HG02678 (cell line): ENCODE measurements around the gene CSRP1.
A peak's percentile ranks its signal among the peaks of the same experiment; 100 is the strongest.
"Not testable (repeated sequence)": the region's sequence is repeated elsewhere in the genome, so short reads cannot be mapped to it uniquely, and the experiment has no call there.

ENCODE experiments used
- ATAC-seq: cut with Tn5 transposase; IDR thresholded peaks from one replicate; pipeline ENCODE4 v1.9.1; 2021; ENCODE audit warnings: mild to moderate bottlenecking, moderate library complexity; ENCODE audit not compliant: unreplicated experiment

The CSRP1 gene

DNA sequence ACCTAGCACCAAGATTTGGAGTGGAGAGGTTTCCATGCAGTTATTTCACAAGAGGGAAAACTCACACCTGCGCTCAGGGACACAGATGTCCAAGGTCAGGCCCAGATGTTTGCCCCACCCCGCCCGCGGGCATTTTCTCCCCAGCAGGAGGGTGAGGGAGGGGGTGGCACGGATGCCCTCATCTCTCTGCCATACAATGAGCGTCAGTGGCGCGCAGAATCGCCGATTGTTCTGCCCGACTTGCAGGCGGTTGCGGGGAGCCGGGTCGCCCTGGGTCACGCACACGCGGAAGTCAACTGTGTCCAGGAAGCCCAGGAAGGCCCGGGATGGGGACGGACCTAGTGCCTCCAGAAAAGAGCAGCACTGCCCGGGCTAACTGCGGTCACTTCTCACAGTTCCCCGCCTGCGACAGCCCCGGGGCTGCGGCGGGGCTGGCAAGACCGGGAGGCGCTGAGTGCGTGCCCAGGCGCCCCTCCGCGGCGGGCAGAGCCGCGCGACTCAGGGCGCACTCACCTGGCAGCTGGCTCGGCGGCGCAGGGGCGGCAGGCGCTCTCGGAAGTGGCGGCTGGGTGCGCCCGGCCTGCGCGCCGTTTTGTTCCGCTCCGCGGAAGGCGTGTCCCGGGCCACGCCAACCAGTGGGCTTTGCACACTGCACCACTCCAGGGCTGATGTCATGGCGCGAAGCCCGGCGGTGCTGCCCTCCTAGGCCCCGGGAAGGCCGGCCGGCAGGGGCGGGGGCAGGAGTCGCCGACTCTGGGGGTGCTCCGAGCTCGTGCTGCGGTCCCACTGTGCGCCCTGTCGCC lies at the start of gene CSRP1:
Gene CSRP1, minus strand, starts transcription at position 567 of the 803 bp plus-strand sequence. CDS start 10,820 bp downstream, outside the sequence.
- peak; percentile 93 for ATAC-seq

DNA sequence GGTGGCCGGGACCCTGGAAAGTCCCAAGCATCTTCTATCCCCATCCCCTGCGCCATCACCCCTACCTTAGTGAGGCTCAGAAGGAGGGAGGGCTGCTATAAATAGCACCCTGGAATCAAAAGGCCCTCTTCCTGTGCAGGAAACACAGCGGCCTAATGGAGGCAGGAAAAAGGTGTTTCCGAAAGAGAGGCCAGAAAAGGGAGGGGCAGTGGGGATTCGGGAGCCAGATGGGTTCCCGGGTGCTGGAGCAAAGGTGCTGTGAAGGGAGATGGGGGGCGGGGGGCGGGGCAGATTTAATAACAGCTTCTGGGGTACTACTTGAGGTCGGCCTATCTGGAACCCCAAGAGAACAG lies 48.6 kb upstream of the CSRP1 start:
- no peak for ATAC-seq

DNA sequence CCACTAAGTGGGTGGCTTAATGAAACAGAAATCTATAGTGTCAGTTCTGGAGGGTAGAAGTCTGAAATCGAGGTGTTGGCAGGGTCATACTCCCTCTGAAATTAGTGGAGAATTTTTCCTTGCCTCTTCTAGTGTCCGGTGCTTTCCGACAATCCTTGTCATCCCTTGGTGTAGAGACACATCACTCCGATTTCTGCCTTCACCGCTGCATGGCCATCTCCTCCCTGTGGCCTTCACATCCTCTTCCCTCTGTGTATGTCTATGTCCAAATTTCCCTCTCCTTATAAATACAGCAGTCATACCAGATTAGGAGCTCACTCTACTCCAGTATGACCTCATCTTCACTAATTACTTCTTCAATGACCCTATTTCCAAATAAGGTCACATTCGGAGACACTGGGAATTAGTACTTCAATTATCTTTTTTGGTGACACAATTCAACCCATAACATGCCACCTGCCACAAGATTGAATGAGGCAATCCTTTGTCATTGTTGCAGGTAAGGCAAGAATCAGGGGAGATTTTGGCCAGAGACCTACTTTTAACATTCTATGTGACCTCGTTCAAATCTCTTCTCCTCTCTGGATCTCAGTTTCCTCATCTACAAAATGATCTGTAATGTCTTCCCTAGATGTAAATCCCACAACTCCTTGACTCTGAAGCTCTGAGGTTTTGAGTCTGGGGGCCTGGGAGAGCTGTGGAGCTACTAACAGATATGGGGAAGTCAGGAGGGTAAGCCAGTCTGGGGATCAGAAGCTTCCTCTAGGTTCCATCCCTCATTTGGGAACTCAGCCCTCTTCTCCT lies 48.1 kb upstream of the CSRP1 start:
- ATAC-seq, result no peak

DNA sequence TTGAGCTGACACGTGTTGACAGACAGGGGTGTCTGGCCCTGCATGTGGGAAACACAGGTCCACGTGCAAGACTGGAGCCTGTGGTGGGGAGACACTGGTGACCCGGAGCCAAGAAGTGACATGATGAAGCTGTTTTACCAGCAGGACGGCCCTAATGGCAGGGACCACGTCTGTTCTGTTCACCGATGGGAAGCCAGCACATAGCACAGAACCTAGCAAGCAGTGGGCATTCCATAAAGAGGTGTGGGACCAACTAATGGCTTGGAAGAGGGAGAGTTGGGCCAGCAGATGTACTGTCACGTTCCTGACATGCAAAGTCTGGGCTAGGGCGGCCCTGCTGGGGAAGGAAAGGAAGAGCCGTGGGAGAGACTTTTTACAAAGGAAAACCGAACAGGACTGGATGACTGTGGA lies 47.3 kb upstream of the CSRP1 start:
- no peak for ATAC-seq

DNA sequence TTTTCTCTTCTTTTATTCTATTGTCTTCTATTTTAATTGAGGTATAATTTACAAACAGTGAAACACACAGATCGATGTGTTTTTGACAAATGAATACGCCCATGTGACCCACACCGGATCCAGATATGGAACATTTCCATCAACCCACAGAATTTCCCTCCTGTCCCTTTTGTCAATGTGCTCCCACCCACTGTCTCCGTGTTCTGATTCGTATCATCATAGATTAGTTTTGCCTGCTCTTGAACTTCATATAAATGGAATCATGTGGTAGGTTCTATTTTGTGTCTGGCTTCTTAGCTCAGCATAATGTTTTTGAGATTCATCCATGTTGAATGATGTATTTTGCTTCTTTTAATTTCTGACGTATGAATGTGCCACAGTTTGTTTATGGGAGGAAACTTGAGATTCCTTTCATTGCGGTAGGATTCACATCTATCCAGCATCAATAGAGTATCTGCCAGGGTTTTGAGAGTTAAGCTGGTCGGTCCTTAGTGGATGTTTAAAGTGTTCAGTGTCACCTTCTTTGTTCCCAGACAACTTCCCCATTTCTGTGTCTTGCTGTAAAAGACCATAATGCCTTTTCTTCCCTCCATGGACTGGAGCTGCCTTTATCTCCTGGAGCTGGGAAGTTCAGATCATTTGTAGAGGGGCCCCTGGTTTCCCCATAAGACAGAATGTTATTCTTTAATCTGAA lies 46.7 kb upstream of the CSRP1 start:
- ATAC-seq, result no peak

DNA sequence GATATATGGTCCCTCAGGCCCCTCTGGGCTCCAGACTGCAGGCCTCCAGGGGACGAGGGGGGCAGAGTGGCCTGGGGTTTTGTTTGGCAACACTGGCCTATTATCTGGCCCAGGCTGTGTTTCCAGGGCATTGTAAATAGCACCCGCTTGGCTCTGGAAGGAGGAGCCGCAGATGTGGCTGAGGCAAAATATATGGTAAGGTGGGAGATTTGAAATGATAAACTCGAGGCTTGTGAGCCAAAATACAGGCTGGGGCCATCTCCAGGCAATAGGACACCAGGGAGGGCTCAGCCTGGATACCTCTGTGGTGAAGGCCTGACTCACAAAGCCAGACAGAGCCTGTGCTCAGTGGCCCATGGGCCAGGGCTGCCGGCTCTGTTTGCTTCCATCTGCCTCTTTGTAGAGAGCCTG lies 46.0 kb upstream of the CSRP1 start:
- no peak for ATAC-seq

DNA sequence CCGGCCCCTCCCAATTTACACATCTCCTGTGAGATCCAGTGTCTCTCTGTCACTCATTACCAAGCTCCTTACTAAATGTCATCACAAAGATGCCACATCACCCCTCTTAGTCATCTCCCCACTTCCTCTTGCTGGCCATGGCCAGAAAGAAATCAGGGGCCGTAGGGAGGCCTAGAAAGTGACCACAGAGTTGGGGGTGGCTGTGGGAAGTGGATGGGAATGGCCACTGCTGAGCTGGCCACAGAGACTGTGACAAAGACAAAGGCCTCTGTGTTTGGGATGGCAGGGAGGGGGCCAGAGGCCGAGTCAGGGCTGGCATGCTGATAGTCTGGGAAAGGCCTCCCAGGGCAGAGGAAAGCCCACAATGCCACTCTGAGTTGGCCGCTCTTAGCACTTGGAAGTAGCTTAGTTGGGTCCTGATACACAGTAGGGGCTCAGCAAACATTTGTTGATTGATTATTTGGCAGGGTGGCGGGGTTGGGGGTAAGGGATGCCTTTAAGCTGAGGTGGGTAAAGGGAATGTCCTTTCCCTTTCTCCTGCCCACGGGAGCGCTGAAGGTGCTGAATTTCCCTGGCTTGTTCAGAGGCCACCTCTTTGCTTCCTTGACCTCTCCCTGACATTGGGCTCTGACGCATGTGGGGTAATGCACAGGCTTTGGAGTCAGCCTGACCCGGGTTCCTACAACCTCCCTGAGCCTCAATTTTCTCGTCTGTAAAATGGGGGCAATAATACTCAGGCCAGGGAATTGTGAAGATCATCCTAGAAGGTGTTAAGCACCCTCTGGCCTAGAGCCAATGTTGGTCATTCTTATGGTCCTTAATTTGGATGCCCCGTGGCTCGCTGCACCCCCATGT lies 45.2 kb upstream of the CSRP1 start:
- ATAC-seq, result no peak

DNA sequence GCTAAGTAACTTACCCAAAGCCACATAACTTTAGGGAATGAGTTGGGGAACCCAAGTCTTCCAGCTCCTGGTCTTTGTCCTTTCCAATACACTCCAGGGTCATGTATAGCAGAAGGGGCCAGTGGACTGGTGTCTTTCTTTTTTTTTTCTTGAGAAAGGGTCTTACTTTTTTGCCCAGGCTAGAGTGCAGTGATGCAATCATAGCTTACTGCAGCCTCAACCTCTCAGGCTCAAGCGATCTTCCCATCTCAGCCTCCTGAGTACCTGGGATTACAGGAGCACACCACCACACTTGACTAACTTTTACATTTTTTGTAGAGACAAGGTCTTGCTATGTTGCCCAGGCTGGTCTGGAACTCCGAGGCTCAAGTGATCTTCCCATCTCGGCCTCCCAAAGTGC lies 44.2 kb upstream of the CSRP1 start:
- no peak for ATAC-seq

DNA sequence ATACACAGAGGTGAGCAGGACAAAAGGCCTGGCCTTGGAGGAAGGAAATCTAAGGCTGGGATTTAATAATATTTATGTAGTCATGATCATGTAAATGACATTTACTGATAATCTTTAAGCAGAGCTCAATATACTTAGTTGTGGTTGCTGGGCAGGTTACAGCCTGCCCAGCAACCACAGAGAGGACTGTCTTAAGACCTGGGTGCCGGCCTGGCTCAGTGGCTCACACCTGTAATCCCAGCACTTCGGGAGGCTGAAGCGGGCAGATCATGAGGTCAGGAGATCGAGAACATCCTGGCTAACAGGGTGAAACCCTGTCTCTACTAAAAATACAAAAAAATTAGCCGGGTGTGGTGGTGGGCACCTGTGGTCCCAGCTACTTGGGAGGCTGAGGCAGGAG lies 42.6 kb upstream of the CSRP1 start:
- not testable (repeated sequence) for ATAC-seq

DNA sequence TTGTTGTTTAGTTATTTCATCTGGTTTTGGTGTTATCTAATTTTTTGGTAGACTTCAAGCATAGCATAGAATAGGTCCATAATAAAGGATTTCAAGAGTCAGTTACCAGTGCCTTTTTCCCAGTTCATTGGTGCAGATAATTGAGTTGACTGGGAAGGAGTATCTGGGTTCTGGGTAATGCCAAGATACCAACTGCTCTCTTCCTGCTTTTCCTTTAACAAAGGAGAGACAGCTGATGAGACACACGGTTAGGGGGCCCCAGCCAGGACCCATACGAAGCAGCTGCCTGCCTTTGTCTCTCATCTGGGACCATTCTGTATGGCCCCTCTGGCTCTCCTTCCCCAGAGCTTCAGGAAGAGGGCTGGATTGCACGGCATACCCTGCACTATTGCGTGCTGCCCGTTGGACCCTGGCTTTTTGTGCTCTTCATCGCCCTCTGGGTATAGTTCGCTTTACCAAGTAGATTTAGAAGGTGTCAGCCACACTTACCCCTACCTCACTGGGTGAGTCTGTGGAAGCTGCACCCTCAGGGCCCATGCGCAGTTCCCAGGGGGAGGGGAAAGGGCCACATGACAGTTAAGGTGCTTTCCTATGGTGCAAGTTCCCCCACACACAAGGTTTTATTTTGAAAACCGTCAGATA lies 39.0 kb upstream of the CSRP1 start:
- ATAC-seq, result no peak

DNA sequence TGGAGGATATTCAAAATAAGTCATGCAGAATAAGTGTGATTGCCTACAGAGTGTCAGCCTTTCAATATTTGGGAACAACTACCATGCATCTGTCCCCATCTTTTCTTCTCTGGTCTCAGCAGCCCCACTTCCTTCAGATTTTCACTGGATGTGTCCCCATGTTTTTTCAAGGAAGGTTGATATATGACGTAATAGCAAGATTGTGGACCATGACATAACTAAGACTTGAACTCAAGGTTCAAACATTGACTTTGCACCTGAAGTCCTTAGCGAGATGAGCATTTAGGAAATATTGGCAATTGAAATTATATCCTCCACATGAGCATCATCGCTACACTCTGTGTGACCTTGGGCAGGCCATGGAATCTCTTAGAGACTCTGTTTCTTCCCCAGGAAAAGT lies 37.8 kb upstream of the CSRP1 start:
- ATAC-seq, result no peak

DNA sequence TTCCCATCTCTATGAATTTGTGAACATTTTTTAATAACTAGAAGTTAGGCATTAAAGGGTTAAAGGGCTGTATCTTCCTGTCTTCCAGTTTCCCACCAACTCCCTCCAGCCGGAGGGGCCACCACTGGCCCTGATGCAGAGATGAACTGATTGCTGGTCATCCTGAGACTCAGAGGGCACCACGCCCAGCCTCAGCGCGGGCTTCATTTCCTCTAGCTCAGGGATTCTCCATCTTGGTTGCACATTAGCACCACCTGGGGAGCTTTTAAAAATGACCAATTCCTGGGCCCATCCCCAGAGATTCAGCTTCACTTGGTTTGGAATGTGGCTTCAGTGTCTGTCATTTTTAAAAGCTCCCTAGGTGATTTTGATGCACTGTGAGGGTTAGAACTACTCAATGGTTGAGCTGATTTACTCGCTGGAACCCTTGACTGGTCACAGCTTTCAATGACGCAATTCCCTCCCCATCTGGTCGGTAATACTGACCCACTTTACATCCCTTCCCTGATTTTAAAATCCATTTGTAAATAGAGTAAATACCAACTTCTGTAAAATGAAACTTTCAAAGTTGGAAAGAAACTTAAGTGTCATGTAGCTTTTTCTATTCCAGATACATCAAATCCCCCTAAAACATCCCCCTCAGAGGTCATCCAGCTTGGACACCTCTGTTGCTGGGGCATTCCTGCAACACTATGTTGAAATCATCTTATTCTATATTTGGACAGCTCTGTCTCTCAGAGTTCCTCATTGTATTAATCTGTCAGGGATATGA lies 37.1 kb upstream of the CSRP1 start:
- ATAC-seq, result no peak

DNA sequence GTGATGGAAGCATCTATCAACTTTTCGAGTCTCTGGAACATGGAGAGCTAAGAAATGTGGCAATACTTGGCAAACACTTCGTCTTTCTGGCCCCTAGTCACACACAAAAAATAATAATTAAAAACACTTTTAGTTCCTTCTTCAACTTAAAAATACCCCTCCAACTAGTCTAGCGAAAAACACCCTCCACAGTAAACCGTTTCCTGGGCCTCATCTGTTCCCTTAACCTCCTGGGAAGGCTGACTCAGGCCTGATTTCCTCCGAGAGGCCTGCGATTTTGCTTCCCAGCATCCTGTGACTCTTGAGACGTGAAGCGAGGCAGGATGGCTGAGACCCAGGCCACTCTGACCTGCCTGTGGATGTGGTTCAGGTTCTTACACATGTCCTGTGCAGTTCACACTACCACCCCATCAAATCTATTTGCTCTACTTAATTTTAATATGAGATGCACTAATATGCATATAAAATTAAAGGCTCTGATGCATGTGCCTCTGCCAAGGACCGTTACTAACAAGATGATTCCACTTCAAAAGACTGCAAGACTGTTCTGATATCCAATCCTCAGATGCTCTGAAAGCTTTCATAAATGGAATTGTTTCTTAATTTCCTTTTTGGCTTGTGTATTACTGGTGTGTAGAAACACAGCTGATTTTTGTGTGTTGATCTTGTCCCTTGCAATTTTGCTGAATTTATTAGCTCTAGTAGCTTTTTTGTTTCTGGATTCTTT lies 35.5 kb upstream of the CSRP1 start:
- no peak for ATAC-seq

DNA sequence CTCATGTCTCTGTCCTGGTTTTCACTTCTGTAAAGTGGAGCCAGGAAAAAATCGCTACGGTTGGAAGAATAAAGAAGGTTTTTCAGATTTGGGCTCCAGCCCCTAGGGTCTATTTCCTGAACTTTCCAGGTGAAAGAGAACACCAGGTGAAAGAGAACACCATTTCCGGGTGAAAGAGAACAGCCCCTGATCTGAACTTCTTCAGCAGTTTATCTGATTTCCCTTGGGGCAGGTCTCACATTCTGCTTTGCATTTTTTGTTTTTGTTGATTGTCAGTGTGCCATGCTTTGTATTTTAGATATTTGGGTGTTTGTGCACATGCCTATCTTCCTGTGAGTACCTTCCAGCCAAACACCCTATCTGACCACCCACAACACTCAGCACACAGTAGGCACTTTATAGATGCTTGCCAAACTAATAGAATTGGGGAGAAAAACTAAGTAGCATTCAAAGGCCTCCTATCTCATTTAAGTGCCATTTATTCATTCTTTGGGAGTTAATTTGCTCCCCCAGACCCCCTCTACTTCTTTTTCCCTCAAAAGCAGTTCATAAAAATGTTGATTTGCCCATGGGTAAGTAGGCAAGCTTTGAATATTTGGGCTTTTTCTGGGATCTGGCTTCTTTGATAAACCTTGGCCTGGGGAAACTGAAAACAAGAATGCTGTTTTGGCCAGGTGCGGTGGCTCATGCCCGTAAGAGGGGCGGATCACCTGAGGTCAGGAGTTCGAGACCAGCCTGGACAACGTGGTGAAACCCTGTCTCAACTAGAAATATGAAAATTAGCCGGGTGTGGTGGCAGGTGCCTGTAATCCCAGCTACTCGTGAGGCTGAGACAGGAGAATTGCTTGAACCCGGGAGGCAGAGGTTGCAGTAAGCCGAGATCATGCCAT lies 34.2 kb upstream of the CSRP1 start:
- no peak for ATAC-seq

DNA sequence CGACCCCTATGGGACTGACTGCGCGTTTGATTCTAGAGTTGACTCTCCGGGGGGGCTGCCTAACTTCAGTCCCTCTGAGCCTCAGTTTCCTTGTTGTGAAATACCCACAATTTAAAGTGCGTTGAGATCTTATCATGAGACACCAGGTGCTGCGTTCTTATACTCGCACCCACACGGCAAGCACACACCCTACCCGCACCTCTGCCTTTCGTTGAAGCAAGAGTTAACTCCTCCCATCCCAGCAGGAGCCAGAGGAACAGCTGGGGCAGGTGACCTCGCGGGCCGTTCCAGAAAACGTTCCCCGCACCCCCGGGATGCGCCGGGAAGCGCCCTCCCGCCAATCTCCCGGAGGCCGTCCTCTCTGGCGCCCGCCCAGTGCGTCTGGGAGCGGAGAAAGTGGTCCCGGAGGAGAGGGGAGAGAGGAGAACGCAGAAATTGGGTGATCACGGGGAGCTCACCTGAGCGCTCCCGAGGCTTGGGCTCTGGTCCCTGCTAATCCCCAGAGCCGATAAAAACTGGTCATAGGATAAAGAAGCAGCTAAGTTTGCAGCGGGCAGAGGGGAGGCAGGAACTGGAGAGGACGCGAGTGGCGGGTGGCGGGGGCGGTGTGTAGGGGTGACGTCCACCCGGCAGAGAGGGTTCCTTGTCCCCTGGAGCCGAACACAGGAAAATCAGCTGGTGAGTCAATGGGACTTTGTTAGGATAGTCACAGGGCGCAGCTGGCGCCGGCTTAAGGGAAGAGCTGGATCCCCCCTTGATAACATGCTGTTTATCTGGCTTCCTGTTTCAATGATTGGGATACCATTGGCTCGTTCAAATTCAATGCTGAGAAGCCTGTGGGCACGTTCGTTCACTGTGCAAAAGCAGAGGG lies 32.9 kb upstream of the CSRP1 start:
- no peak for ATAC-seq

DNA sequence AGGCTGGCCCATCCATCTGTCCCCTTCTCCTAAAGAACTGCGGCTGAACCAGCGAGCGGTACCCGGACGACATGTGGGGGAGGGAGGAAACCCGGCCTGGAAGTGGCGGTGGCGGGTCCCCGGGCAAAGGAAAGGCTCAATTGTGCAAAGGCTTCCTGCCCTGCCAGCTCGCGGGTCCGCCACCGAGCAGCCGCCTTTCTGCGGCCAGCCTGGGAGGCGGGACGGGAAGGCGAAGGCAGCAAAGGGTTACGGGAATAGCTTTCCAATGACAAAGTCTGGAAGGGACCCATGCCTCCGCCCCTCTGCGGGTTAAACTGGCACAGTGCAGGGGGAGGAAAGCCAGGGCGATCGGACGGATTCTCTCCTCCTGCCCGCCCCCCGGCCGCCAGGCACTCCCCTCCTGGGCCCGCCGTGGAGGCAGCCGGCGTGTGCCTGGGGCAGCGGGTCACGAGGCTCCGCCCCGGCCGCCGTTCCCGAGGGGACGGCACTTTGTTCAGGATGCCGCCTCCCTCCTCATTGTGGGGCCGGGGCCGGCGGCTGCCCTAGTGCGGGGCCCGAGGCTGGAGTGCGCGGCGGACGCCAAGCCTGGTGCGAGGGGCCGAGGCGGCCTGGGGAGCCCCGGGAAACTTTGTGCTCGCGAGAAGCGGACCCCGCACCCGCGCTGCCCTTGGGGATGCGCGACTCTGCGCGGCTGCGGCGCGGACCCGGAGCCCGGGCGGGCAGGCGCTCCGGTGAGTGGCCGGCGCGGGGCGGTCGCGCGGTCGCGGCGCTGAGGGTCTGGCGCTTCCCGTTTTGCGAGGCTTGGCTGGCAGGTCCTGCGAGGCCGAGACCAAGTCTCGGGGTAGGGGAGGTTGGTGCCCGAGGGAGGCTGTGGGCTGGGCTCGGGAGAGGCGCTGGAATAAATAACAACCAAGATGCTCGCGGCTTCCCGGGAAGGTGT lies 32.0 kb upstream of the CSRP1 start, which contains the start of gene NAV1:
Gene NAV1, plus strand, starts transcription at position 516 of the 940 bp plus-strand sequence. CDS start 83,758 bp downstream, outside the sequence.
- ATAC-seq, result no peak
